Measurements from ENCODE around the gene DNTTIP2. TPM values are rescaled to one million over a fixed set of nuclear protein-coding genes. Genes with fewer than 3 reads are reported as not detected.

DNTTIP2 gene
- total and polyA plus RNA-seq, 9 of the 15 experiments (the other 6 are each of a cell fraction or from before 2014, with no cell fraction given): 50.4 to 138 (median 97.0) TPM

DNA sequence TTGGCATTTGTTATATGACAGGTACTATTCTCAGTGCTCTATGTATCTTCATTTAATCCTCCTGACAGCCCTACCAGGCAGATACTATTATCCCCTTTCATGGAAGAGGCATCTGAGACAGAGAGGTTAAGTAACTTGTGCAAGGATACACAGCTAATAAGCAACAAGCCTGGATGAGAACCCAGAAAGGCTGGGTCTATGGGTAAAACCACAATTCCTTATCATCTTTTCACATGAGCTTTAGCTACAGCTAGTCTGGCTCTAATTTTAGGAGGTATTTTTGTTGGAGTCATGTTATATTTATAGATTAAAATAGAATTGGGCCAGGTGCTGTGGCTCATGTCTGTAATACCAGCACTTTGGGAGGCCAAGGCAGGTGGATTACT lies 27.7 kb downstream of the DNTTIP2 start:
- Histone ChIP-seq H3K27me3 (ENCODE audit: control insufficient read depth in 2 of 2, insufficient read depth in 2 of 2, low read length in 2 of 2) (no peaks in the 10 kb centered on the region), H3K9ac (ENCODE audit: insufficient read depth in 1 of 2, low read depth in 2 of 2, low read length in 2 of 2) (no peak overlapping the region), H3K4me3 (no peak overlapping the region), H3K79me2 (ENCODE audit: control insufficient read depth, insufficient read depth, low read length) (no peaks in the 10 kb centered on the region), H2AFZ (ENCODE audit: low read depth, low read length) (no peak overlapping the region), H3K4me2 (ENCODE audit: insufficient read depth, low read length) (peak overlapping the region; percentile 3; the same call in 1 of the 2 replicates), H4K20me1 (replicated peaks; ENCODE audit: control insufficient read depth, insufficient read depth, low read length) (no peaks in the 10 kb centered on the region), H3K4me1 (replicated peaks in 1 of 2; ENCODE audit: control insufficient read depth in 2 of 2, insufficient read depth in 2 of 2, low read length in 2 of 2) (peaks cover 9 to 16% of the 10 kb centered on the region in 2 experiments; a peak in 2 of 5 replicates), H3K9me3 (replicated peaks; ENCODE audit: control insufficient read depth, insufficient read depth, low read depth, low read length) (no peaks in the 10 kb centered on the region), H3K27ac (ENCODE audit: extremely low read depth, low read depth, low read length) (no peak overlapping the region; the same call in 2 of the 3 replicates), H3K36me3 (ENCODE audit: control insufficient read depth, insufficient read depth, low read length) (no peaks in the 10 kb centered on the region), H3K9me1 (ENCODE audit: control insufficient read depth, insufficient read depth, low read length) (no peaks in the 10 kb centered on the region)
- no peak for ATAC-seq
- BruUV-seq (replicated peaks): no TSS peak
- intact Hi-C loops (cut with micrococcal nuclease): no loop called here
- POLR2A ChIA-PET: no interaction called here
- no peak for FAIRE-seq
- peak in 2 of 4 experiments; percentile 49 to 64 for DNase-seq (ENCODE audit: extremely low read depth in 1 of 4, low spot score in 3 of 4)
- in situ Hi-C loops (cut with MboI): loop anchor here (25.0 kb wide), 1 partner anchor 989 kb away; no protein-coding TSS in a partner anchor
- CTCF ChIA-PET (ENCODE audit: low intra/inter-chr PET ratio): interaction anchor here (0.9 kb wide), 1 partner anchor 222 kb away, joined by 4 read pairs; no protein-coding TSS in a partner anchor
- TF ChIP-seq SMAD4 (CRISPR knock-in tag; conservative IDR thresholded peaks at IDR 0.05) (no peak), ZKSCAN8 (CRISPR knock-in tag; IDR thresholded peaks at IDR 0.05) (no peak), KDM1A (IDR thresholded peaks at IDR 0.05) (peak; percentile 19 to 61; a peak in 2 of 4 replicates), ESRRA (IDR thresholded peaks at IDR 0.05; ENCODE audit: borderline replicate concordance, low read depth) (no peak), KLF16 (IDR thresholded peaks at IDR 0.05) (0 out of 2 replicates have a peak, but pooled peaks have one; percentile 28), MEF2D (tag; conservative IDR thresholded peaks at IDR 0.05; ENCODE audit: low read depth) (0 out of 2 replicates have a peak, but pooled peaks have one; percentile 55), RBM25 (IDR thresholded peaks at IDR 0.05; ENCODE audit: low read depth, low read length, severe bottlenecking) (peak; percentile 92), NCOR1 (IDR thresholded peaks at IDR 0.05) (peak; percentile 35; the same call in 1 of the 2 replicates), ZBTB17 (CRISPR knock-in tag; IDR thresholded peaks at IDR 0.05) (no peak), KDM5B (IDR thresholded peaks at IDR 0.05; ENCODE audit: insufficient replicate concordance, low read depth, low read length) (no peak), ARHGAP35 (IDR thresholded peaks at IDR 0.05; ENCODE audit: partially characterized antibody) (no peak), SNRNP70 (optimal IDR thresholded peaks at IDR 0.05; ENCODE audit: low read depth, low read length) (no peak)
- TF ChIP-seq, protein P1, sequence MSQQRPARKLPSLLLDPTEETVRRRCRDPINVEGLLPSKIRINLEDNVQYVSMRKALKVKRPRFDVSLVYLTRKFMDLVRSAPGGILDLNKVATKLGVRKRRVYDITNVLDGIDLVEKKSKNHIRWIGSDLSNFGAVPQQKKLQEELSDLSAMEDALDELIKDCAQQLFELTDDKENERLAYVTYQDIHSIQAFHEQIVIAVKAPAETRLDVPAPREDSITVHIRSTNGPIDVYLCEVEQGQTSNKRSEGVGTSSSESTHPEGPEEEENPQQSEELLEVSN (IDR thresholded peaks at IDR 0.05; ENCODE audit: borderline replicate concordance in 1 of 2, extremely low read depth in 1 of 2, insufficient read depth in 1 of 2, insufficient read length in 1 of 2, low read depth in 1 of 2, low read length in 1 of 2, poor library complexity in 1 of 2, severe bottlenecking in 1 of 2): no peak
- TF ChIP-seq, protein P2, sequence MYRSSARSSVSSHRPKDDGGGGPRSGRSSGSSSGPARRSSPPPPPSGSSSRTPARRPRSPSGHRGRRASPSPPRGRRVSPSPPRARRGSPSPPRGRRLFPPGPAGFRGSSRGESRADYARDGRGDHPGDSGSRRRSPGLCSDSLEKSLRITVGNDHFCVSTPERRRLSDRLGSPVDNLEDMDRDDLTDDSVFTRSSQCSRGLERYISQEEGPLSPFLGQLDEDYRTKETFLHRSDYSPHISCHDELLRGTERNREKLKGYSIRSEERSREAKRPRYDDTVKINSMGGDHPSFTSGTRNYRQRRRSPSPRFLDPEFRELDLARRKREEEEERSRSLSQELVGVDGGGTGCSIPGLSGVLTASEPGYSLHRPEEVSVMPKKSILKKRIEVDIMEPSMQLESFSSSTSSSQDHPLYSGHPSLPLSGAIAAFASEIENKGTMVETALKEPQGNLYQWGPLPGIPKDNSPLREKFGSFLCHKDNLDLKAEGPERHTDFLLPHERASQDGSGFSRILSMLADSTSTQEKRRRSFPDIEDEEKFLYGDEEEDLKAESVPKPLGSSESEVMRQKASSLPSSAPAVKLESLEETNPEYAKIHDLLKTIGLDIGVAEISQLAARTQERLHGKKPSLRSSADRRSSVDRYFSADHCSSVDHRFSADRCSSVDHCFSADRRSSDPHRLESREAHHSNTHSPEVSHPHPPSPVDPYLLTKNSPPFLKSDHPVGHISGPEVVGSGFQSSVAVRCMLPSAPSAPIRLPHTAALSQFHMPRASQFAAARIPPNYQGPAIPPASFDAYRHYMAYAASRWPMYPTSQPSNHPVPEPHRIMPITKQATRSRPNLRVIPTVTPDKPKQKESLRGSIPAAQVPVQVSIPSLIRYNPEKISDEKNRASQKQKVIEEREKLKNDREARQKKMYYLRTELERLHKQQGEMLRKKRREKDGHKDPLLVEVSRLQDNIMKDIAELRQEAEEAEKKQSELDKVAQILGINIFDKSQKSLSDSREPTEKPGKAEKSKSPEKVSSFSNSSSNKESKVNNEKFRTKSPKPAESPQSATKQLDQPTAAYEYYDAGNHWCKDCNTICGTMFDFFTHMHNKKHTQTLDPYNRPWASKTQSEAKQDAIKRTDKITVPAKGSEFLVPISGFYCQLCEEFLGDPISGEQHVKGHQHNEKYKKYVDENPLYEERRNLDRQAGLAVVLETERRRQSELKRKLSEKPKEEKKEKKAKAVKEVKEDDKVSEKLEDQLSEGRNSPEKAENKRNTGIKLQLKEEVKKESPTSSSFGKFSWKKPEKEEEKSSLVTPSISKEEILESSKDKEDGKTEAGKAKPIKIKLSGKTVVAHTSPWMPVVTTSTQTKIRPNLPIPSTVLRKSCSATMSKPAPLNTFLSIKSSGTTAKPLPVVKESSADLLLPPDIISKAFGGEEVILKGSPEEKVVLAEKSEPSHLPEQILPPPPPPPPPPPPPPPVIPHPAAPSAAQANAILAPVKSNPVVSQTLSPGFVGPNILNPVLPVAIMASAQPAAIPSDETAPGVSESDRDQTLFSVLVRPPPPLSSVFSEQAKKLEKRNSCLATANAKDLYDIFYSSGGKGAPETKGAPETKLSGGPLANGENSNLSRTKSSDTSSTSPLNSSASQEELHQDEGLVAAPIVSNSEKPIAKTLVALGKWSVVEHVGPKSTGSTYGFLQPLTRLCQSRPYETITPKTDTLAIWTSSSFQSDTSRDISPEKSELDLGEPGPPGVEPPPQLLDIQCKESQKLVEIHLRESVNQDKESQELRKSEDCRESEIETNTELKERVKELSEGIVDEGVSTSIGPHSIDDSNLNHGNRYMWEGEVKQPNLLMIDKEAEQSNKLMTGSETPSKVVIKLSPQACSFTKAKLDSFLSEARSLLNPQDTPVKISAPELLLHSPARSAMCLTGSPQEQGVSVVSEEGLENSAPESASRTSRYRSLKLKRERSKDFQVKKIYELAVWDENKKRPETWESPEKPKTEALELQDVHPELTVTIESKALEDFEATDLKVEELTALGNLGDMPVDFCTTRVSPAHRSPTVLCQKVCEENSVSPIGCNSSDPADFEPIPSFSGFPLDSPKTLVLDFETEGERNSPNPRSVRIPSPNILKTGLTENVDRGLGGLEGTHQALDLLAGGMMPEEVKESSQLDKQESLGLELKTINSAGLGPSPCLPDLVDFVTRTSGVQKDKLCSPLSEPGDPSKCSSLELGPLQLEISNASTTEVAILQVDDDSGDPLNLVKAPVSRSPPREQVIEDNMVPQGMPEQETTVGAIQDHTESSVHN (IDR thresholded peaks at IDR 0.05; ENCODE audit: borderline replicate concordance in 1 of 2, low read depth in 1 of 2): no peak

All from K562 (cell line).